Right renal cortex interstitium (tissue), 3 donors: ENCODE measurements around the gene ASB9. TPM values are rescaled to one million over a fixed set of nuclear protein-coding genes. Genes with fewer than 3 reads are reported as not detected.

Experiments
- DNase-seq, 3 donors: peaks; one replicate each; pipeline ENCODE4 v3.0.0-alpha.2; 2013; ENCODE audit warnings: low read depth in 3 of 3, low spot score in 2 of 3
- polyA plus RNA-seq, 3 donors: library from polyadenylated mRNA; unstranded; fragments of 120-200 nt; gene quantifications; one replicate each; pipeline ENCODE4 v1.2.1, GENCODE V29; 2013; ENCODE audit not compliant: insufficient read length in 3 of 3

The ASB9 gene
- polyA plus RNA-seq, 3 donors = 11.5 to 15.1 (median 12.6) TPM

GRCh38 chrX:15194146-15194545 is 75.7 kb downstream of the ASB9 start:
- DNase-seq = no peak

Other genes with a start within 250 kb of the ASB9 start
- under 1 TPM in 1 of 3 donors, not detected in 2; 0.07 TPM for gene ASB11, start 45.6 kb upstream of the ASB9 start, polyA plus RNA-seq
- 10 to 100 TPM; 13.0 to 17.5 (median 14.2) TPM for gene PIGA, start 65.4 kb upstream of the ASB9 start, polyA plus RNA-seq
- under 1 TPM; 0.06 to 0.31 (median 0.22) TPM for gene VEGFD, start 114.3 kb upstream of the ASB9 start, polyA plus RNA-seq
- 1 to 10 TPM; 4.4 to 5.9 (median 5.2) TPM for gene PIR, start 223.2 kb upstream of the ASB9 start, polyA plus RNA-seq
- under 1 TPM; 0.31 to 0.51 (median 0.51) TPM for gene BMX, start 230.7 kb upstream of the ASB9 start, polyA plus RNA-seq